K562 (cell line): ENCODE measurements around the gene C2. TPM values are rescaled to one million over a fixed set of nuclear protein-coding genes. Genes with fewer than 3 reads are reported as not detected.

Source experiments
- CGGBP1 ChIP-seq: fragments of 250-450 bp; sonication (Bioruptor Pico); IDR thresholded peaks from 2 replicates; pipeline ENCODE4 v1.9.0; 2021; ENCODE audit warnings: mild to moderate bottlenecking
- ELK3 ChIP-seq: fragments of 450-650 bp; formaldehyde crosslinking; IDR thresholded peaks from 2 replicates; pipeline ENCODE4 v1.4.0; 2020; ENCODE audit warnings: mild to moderate bottlenecking
- ESRRA ChIP-seq: fragments of 450-650 bp; IDR thresholded peaks from 2 replicates; pipeline ENCODE4 v1.6.1; 2014; ENCODE audit warnings: low read depth, mild to moderate bottlenecking, moderate library complexity, borderline replicate concordance
- EWSR1 ChIP-seq: fragments of 450-650 bp; IDR thresholded peaks from 2 replicates; pipeline ENCODE4 v1.6.1; 2018; ENCODE audit warnings: borderline replicate concordance, mild to moderate bottlenecking, low read depth, moderate library complexity; ENCODE audit not compliant: partially characterized antibody
- FUS ChIP-seq: fragments of 200-400 bp; formaldehyde crosslinking; optimal IDR thresholded peaks from 2 replicates; pipeline ENCODE3; 2017; ENCODE audit warnings: low read depth, low read length
- HDAC2 ChIP-seq: fragments of 450-650 bp; IDR thresholded peaks from 2 replicates; pipeline ENCODE4 v1.6.1; 2016; ENCODE audit warnings: mild to moderate bottlenecking
- HDAC3 ChIP-seq: fragments of 450-650 bp; IDR thresholded peaks from 2 replicates; pipeline ENCODE4 v1.6.1; 2018; ENCODE audit warnings: borderline replicate concordance, mild to moderate bottlenecking, moderate library complexity; ENCODE audit not compliant: partially characterized antibody
- HDAC8 ChIP-seq: fragments of 450-650 bp; IDR thresholded peaks from 2 replicates; pipeline ENCODE4 v1.6.1; 2016; ENCODE audit warnings: mild to moderate bottlenecking, missing genetic modification characterization, moderate library complexity, missing compliant biosample characterization
- HNRNPK ChIP-seq: fragments of 200-400 bp; formaldehyde crosslinking; IDR thresholded peaks from one replicate; pipeline ENCODE4 v1.6.1; 2018; ENCODE audit warnings: mild to moderate bottlenecking, low read depth, low read length; ENCODE audit not compliant: poor library complexity, severe bottlenecking
- MAFF ChIP-seq: IDR thresholded peaks from 2 replicates; pipeline ENCODE4 v1.6.1; 2012; ENCODE audit warnings: low read length, improper control_type of control experiment
- MAX ChIP-seq: sonication (generic); formaldehyde crosslinking; IDR thresholded peaks from 2 replicates; pipeline ENCODE4 v1.9.0; 2022; ENCODE audit warnings: mild to moderate bottlenecking, missing genetic modification reagents
- MXI1 ChIP-seq: IDR thresholded peaks from 2 replicates; pipeline ENCODE4 v1.6.1; 2011; ENCODE audit warnings: low read depth, mild to moderate bottlenecking, improper control_type of control experiment, low read length
- MYBL2 ChIP-seq, 2 experiments: fragments of 450-650 bp in 1 of 2; sonication (generic) in 1 of 2; formaldehyde crosslinking in 1 of 2; IDR thresholded peaks; 2 replicates each; pipeline versions ENCODE4 v1.6.1 to v1.8.1; 2017 to 2022; ENCODE audit warnings: borderline replicate concordance in 1 of 2, inconsistent platforms in 1 of 2, low read depth in 1 of 2, mild to moderate bottlenecking in 1 of 2, missing genetic modification reagents in 1 of 2, moderate library complexity in 1 of 2
- NELFE ChIP-seq: IDR thresholded peaks from 2 replicates; pipeline ENCODE4 v1.6.1; 2011; ENCODE audit warnings: mild to moderate bottlenecking; ENCODE audit not compliant: insufficient read depth, insufficient read length
- NR2C1 ChIP-seq, 2 experiments: fragments of 450-650 bp; IDR thresholded peaks; 2 replicates each; pipeline ENCODE4 v1.6.1; 2017; ENCODE audit warnings: mild to moderate bottlenecking in 2 of 2, antibody characterized with exemption in 1 of 2, inconsistent platforms in 1 of 2, missing compliant biosample characterization in 1 of 2, missing genetic modification characterization in 1 of 2
- SAP30 ChIP-seq: fragments of 200-600 bp; sonication (generic); IDR thresholded peaks from 2 replicates; pipeline ENCODE4 v1.6.1; 2012; ENCODE audit warnings: borderline replicate concordance, low read depth, mild to moderate bottlenecking, moderate library complexity, low read length, control low read depth, inconsistent platforms; ENCODE audit not compliant: insufficient read depth, poor library complexity, severe bottlenecking
- SNIP1 ChIP-seq: fragments of 450-650 bp; IDR thresholded peaks from 2 replicates; pipeline ENCODE4 v1.7.1; 2017; ENCODE audit warnings: low read depth, mild to moderate bottlenecking
- SPI1 ChIP-seq: IDR thresholded peaks from 2 replicates; pipeline ENCODE4 v1.6.1; 2011; ENCODE audit warnings: low read depth, low read length, control low read depth, borderline replicate concordance
- SUPT5H ChIP-seq: fragments of 450-650 bp; IDR thresholded peaks from 2 replicates; pipeline ENCODE4 v1.6.1; 2016
- TAF7 ChIP-seq: fragments of 450-650 bp; IDR thresholded peaks from 2 replicates; pipeline ENCODE4 v1.6.1; 2016; ENCODE audit warnings: missing genetic modification characterization, missing compliant biosample characterization
- TCF3 ChIP-seq: sonication (generic); formaldehyde crosslinking; IDR thresholded peaks from 2 replicates; pipeline ENCODE4 v1.4.0; 2020; ENCODE audit warnings: mild to moderate bottlenecking, missing genetic modification reagents
- TRIM28 ChIP-seq: fragments of 450-650 bp; IDR thresholded peaks from 2 replicates; pipeline ENCODE4 v1.6.1; 2017
- XRCC5 ChIP-seq: fragments of 200-400 bp; formaldehyde crosslinking; IDR thresholded peaks from 2 replicates; pipeline ENCODE4 v1.6.1; 2017; ENCODE audit warnings: low read depth, mild to moderate bottlenecking, low read length
- ZFPM2 ChIP-seq: fragments of 250-450 bp; sonication (Bioruptor Pico); IDR thresholded peaks from 2 replicates; pipeline ENCODE4 v1.5.1; 2022; ENCODE audit warnings: mild to moderate bottlenecking
- ZNF197 ChIP-seq: fragments of 200-800 bp; sonication (Bioruptor generic); IDR thresholded peaks from 2 replicates; pipeline ENCODE4 v1.6.1; 2016; ENCODE audit warnings: low read depth, missing genetic modification characterization, missing compliant biosample characterization
- ZNF324 ChIP-seq: fragments of 250-450 bp; sonication (Bioruptor Pico); IDR thresholded peaks from 2 replicates; pipeline ENCODE4 v1.4.0; 2020; ENCODE audit warnings: mild to moderate bottlenecking
- ZNF551 ChIP-seq: fragments of 250-450 bp; sonication (Bioruptor Pico); IDR thresholded peaks from 2 replicates; pipeline ENCODE4 v1.5.0; 2021; ENCODE audit warnings: mild to moderate bottlenecking, moderate library complexity
- ZNF583 ChIP-seq: fragments of 250-450 bp; sonication (Bioruptor Pico); IDR thresholded peaks from 2 replicates; pipeline ENCODE4 v1.4.0; 2020
- ZNF696 ChIP-seq: fragments of 250-450 bp; sonication (Bioruptor Pico); conservative IDR thresholded peaks from 2 replicates; pipeline ENCODE4 v1.4.0; 2020; ENCODE audit warnings: mild to moderate bottlenecking, moderate library complexity
- ZNF75A ChIP-seq: fragments of 450-650 bp; formaldehyde crosslinking; IDR thresholded peaks from 2 replicates; pipeline ENCODE4 v1.4.0; 2020; ENCODE audit warnings: mild to moderate bottlenecking
- ZNF785 ChIP-seq: fragments of 250-450 bp; sonication (Bioruptor Pico); IDR thresholded peaks from 2 replicates; pipeline ENCODE4 v1.4.0; 2020; ENCODE audit warnings: mild to moderate bottlenecking
- polyA plus RNA-seq, 8 experiments: library from polyadenylated mRNA; depleted of rRNA in 4 of 8; stranded (reverse) in 5 of 8; unstranded in 3 of 8; fragments of >200 nt; fragmentation: Nextera tagmentation in 2 of 8; fragmentation: Illumina TruSeq in 1 of 8; extraction: Ambion mirVana in 2 of 8; extraction: Trizol in 1 of 8; gene quantifications; 2 replicates each; pipeline versions ENCODE4 v1.2.1 to v1.2.3, GENCODE V29; 2011 to 2014; ENCODE audit warnings: inconsistent platforms in 1 of 8, missing spikeins in 1 of 8
- total RNA-seq, 7 experiments: library from RNA; depleted of rRNA in 6 of 7; stranded (reverse); fragments of >200 nt in 6 of 7; fragmentation: Illumina TruSeq in 2 of 7; extraction: Trizol in 2 of 7; gene quantifications; 2 replicates each; pipeline versions ENCODE4 v1.2.1 to v1.2.3, GENCODE V29; 2011 to 2021; ENCODE audit warnings: low replicate concordance in 1 of 7

C2 gene
- total and polyA plus RNA-seq, 9 of the 15 experiments (the other 6 are each of a cell fraction or from before 2014, with no cell fraction given), result 0.05 to 1.1 (median 0.39) TPM; not detected in 1

GRCh38 chr6:31900917-31901414 lies 26.6 kb upstream of the C2 start (continued):
- no peak for TF ChIP-seq ZFPM2 (CRISPR knock-in tag)
- peak; percentile 92 for TF ChIP-seq MAX
- no peak for TF ChIP-seq FUS
- no peak for TF ChIP-seq ZNF551 (CRISPR knock-in tag)
- no peak for TF ChIP-seq MAFF
- no peak for TF ChIP-seq TRIM28
- no peak for TF ChIP-seq ZNF197
- TF ChIP-seq NR2C1 (IDR thresholded peaks at IDR 0.05), result no peak
- TF ChIP-seq NR2C1 (tag; IDR thresholded peaks at IDR 0.05), result peak; percentile 60
- TF ChIP-seq CGGBP1 (CRISPR knock-in tag), result no peak
- TF ChIP-seq ZNF324 (CRISPR knock-in tag), result no peak
- TF ChIP-seq NELFE, result no peak
- no peak for TF ChIP-seq SAP30
- no peak for TF ChIP-seq ESRRA
- no peak for TF ChIP-seq ZNF75A
- no peak for TF ChIP-seq EWSR1
- no peak for TF ChIP-seq HNRNPK
- 0 out of 2 replicates have a peak, but pooled peaks have one; percentile 26 for TF ChIP-seq HDAC2
- no peak for TF ChIP-seq SPI1
- TF ChIP-seq MYBL2 (IDR thresholded peaks at IDR 0.05; ENCODE audit: low read depth), result no peak
- TF ChIP-seq MYBL2 (CRISPR knock-in tag; IDR thresholded peaks at IDR 0.05; ENCODE audit: borderline replicate concordance), result no peak
- 0 out of 2 replicates have a peak, but pooled peaks have one; percentile 23 for TF ChIP-seq XRCC5
- TF ChIP-seq TCF3, result no peak
- TF ChIP-seq SUPT5H, result peak; percentile 61; the same call in 1 of the 2 replicates
- TF ChIP-seq ZNF696 (CRISPR knock-in tag), result no peak
- TF ChIP-seq ZNF583 (CRISPR knock-in tag), result no peak; the same call in 1 of the 2 replicates
- TF ChIP-seq ELK3 (CRISPR knock-in tag), result no peak
- TF ChIP-seq ZNF785 (CRISPR knock-in tag), result no peak
- 0 out of 2 replicates have a peak, but pooled peaks have one; percentile 38 for TF ChIP-seq HDAC8 (tag)
- TF ChIP-seq TAF7, result no peak
- TF ChIP-seq HDAC3, result no peak
- no peak for TF ChIP-seq SNIP1
- TF ChIP-seq MXI1, result no peak
